HG02642 (cell line): ENCODE results near the gene CACNA1A.
"Not testable (repeated sequence)": the region's sequence is repeated elsewhere in the genome, so short reads cannot be mapped to it uniquely, and the experiment has no call there.

ENCODE experiments used
- ATAC-seq: cut with Tn5 transposase; IDR thresholded peaks from one replicate; pipeline ENCODE4 v1.9.1; 2021; ENCODE audit warnings: mild to moderate bottlenecking; ENCODE audit not compliant: unreplicated experiment, poor library complexity

CACNA1A gene

DNA sequence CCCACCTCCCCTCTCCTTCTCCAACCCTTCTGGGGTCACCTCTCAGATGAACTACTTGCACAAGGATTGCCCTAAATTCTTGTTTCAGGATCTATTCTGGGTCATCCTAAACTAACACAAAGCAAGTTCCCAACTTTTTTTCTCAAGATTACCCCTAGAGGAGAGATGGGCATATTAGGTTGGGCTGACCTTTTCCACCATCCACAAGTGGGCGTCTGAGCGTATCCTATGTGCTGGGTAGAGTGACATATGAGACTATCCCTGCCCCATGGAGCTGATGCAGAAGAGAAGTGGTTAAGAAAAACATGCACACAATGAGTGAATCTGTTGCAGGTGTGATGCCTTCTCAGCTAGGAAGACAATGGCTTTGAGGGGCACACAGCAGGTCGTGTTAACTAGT lies 132.7 kb downstream of the CACNA1A start:
- no peak for ATAC-seq

DNA sequence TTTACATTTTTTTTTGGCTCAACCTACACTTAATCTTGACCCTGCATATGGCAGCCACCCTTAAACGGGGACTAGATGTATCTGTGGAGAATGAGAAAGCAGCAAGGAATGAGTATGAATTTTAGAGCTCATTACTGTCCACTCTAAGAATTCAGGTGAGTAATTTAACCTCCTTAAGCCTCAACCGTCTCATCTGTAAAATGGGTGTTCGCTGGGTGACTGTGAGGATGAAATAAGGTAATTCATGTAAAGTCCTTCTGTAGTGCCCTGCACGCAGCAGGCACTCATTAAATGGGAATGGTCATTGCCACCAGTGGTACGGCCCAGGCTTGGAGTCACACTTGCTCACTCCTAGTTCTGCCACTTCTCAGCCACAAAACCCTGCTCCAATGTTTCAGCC lies 135.3 kb downstream of the CACNA1A start:
- no peak for ATAC-seq

DNA sequence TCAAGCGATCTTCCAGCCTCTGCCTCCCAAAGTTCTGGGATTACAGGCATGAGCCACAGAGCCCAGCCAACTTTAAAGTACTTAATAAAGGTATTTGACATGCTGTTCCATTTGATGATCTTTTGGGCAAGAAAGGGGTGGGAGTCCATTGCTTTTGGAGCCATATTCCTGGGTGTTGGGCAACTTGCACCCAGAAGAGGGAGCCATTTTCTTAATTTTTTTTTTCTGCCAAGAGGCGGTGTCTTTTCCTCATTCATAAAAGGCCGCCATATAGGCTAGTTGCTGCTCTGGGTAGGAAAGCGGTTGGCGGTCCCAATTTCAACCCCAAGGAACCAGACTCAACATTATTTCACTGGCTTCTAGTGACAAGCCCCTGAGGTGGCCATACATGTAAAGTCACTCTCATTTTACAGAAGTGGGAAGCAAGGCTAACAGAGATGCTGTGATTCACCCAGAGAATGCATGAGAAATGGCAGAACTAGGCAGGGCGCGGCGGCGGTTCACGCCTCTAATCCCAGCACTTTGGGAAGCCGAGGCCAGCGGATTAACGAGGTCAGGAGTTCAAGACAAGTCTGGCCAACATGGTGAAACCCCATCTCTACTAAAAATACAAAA lies 139.6 kb downstream of the CACNA1A start:
- ATAC-seq = no peak

DNA sequence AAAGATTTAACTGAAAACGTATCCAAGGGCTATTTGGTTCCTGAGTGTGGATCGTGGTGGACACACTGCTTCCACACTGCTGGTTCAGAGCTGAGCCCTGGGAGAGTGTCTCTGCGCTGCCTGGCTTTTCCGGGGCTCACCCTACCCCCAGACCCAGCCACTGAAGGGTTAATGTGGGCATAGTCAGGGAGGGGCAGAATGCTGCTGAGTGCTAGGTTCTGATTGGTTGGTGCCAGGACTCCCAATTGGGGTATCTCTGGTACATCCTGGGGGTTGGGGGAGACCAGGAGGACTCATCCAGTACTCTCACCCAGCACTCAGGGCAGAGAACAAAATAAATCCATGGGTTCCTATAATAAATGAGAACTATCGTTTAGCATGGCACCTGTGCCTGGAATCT lies 142.3 kb downstream of the CACNA1A start:
- no peak for ATAC-seq

DNA sequence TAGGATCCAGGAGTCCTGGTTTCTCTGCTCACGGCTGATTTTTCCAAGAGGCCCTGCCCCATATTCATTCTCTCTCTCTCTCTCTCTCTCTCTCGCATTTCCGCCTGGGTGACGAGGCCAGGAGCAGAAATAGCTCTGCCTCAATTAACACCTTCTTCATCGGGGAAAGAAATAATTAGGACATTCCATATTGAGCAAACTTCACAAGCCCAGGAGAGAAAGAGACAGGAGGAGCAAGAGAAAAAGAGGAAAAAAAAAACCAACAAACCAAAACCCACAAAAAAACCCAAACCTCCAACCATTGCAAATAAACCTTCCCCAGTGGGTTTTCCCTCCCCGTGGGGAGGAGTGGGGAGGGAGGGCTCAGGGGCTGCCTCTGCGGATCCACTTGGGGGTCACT lies 143.0 kb downstream of the CACNA1A start:
- no peak for ATAC-seq

DNA sequence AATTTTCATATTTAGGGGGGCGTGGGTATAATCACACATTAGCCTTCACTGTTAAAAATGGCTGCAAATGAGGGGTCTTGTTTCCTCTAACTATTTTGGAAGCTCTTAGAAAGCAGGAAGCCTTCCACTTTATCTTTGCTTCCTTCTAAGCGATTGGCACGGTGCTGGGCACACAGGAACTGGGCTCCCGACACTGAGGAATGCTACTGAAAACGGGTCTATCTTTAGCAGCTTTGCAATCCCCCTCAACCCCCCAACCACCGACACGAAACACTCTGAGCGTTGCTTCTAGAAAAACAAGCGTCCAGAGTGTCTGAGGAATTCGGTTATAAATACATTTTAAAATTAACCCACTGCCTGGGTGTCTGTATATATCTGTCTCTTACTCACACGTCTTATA lies 143.6 kb downstream of the CACNA1A start:
- ATAC-seq = no peak

DNA sequence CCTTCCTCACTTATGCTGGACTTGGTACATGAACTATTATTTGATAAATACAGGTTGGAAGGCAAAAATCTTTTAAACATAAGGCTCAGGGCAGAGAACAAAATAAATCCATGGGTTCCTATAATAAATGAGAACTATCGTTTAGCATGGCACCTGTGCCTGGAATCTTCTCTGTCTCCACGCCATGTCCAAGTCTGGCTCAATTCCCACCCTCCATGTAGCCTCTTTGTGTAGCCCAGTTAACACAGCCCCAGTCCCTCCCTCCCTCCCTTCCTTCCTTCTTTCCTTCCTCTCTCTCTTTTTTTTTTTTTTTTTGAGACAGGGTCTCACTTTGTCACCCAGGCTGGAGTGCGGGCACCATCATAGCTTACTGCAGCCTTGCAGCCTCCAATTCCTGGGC lies 144.6 kb downstream of the CACNA1A start:
- ATAC-seq = not testable (repeated sequence)

DNA sequence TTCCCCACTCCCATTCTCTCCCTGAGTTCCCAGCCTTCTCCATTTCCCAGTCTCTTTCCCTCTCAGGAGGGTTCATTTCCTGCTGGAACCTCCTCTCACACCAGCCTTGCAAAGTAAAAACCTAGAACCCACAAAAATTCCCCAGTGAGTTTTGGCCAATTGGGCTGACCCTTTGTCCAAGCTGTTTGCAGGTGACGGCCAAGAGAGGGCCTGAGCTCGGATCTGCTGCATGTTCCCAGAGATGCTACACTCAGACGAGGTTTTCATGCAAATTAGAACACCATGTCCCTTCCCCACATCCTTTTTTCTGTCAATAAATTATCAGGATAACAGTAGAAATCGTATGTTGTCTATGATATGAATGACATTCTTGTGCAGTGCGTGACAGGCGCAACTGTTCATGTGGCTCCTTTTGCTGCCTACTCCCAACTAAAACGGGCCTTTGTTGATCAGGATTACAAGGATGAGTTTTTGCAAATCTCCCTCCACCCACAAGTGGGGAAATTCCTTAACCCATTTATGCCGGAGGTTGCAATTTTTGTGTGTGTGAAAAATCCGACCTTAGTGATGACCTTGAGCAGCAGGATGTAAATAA lies 149.5 kb downstream of the CACNA1A start:
- ATAC-seq = no peak

DNA sequence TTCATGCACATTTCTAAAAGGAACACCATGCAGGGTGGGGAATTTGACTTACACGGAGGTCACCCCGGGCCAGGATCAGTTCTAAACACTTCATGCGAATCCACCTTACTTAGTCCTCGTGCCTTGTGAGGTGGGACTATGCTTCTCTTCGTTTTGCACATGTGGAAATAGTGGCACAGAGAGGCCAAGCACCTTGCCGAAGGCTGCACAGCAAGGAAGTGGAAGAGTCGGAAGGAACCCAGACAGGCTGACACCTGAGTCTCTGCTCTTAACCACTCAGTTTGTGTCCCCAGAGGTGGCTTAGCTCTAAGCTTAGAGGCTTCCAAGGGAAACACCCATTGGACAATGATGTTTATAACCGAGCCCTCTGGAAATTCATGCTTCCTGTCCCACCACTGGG lies 150.1 kb downstream of the CACNA1A start:
- no peak for ATAC-seq

DNA sequence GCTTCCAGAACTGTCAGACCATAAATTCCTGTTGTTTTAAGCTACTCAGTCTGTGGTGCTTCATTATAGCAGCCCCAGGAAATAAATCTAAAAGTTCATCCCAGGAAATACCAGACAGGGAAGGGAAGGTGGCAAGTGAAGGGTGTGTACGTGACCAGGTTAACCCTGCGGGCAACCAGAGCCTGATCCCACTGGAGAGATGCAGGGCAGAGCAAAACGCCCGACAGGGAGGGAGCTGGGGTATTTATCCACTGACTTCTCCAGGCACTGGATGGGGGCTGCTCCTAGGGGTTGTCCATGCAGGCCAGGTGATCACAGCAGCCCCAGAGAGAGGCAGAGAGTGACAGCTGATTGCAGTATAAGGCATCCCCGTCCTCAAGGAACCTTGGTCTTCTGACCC lies 150.9 kb downstream of the CACNA1A start:
- no peak for ATAC-seq

DNA sequence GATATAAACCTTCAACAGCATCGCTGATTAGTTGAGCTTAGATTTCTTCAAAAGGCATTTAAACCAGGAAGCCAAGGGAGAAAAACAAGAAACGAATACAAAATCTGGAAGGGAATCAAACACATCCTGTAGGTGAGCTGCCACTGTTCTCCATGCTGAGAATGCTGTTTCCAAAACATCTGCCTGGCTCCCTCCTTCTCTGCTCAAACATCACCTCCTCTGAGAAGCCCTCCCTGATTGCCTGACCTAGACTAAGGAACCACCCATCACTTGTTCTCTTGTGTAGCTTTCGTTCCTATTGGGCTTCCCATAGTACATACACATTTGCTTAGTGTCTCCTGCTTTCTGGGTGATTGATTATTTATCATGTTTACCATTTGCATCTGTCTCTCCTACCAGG lies 152.7 kb downstream of the CACNA1A start:
- ATAC-seq = no peak

DNA sequence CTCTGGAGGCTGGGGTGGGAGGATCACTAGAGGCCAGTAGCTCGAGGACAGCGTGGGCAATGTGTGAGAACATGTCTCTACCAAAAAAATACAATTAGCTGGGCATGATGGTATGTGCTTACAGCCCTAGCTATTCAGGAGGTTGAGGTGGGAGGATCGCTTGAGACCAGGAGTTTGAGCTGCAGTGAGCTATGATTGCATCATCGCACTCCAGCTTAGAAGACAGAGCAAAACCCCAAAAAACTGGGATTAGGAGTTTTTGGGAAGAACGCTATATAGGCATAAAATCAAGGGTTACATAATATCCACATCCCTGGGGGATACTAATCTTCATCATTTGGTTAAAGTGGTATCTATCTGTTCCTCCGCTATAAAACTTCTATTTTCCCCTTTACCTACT lies 155.5 kb downstream of the CACNA1A start:
- ATAC-seq = no peak

DNA sequence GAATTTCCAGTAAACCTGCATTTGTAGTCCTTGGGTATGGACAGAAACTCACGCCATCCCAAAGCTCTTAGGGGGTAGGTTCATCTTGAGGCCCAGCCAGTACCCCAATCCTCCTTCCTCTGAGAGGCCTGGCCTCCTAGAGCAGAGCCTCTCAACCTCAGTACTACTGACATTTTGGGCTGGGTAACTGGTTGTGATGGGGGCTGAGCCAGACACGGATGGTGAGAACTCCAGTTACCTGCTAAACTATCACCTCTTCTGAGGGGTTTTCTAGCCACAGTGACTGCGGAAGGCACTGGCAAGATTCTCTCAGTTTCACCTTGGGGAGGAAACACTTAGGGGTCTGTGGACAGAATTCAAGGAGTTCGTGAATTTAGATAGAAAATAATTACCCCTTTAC lies 156.2 kb downstream of the CACNA1A start:
- ATAC-seq = no peak

DNA sequence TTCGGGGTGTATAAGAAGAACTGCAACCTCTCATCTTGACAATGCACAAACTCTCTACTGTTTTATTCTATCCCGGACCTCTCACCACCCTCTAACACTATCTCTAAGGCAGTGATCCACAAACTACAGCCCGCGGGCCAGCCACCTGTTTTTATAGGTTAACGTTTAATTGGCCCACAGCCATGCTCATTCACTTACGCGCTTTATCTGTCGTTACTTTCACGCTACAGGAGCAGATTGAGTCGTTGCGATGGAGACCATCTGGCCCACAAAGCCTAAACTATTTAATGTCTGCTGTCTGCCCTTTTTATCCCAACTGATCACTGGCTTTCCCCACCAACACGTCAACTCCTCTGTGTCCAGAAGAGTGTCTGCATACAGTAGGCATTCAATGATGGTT lies 158.9 kb downstream of the CACNA1A start:
- ATAC-seq = no peak

DNA sequence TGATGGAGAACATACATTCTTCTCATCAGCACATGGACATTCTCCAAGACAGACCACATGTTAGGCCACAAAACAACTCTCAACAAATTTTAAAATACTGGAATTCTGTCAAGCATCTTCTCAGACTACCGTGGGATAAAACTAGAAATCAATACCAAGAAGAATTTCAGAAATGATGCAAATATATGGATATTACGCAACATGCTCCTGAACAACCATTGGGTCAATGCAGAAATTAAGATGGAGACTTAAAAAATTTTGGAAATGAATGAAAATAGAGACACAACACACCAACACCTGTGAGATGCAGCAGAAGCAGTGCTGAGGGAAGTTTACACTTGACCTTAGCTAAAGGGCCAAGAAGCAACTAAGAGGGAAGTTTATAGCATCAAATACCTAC lies 162.8 kb downstream of the CACNA1A start:
- ATAC-seq = no peak

DNA sequence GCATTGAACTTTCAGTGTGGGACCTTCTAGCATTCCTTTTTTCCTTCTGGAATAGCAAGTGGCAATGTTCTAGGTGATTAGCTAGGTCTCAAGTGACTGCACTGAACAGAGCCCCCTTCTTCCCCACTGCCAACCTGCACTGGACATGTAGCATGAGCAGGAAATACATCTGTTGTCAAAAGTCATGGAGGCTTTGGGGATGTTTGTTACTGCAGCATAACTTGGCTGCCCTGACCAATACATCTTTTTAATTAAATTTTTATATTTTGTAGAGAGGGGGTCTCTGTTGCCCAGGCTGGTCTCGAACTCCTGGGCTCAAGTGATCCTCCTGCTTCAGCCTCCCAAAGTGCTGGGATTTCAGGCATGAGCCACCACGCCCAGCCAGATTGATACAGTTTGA lies 163.6 kb downstream of the CACNA1A start:
- ATAC-seq = no peak

DNA sequence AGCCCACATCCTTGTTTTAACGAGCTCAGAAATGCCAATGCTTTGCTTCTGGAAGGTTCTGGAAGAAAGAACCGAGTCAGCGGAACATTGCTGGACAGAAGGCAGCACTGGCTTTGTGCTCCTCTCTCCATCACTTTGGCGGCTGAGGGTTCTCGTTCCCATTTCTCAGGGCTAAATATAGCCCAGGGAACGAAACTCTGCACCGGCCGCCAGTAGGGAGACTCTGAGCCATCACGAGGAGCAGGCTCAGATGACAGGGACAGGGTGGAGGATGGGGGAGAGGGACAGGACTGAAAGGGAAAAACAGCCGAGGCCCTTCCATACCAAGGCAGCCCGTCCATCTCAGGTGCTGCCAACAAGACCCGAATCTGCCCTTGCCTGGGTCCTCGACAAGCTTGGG lies 166.4 kb downstream of the CACNA1A start:
- no peak for ATAC-seq

DNA sequence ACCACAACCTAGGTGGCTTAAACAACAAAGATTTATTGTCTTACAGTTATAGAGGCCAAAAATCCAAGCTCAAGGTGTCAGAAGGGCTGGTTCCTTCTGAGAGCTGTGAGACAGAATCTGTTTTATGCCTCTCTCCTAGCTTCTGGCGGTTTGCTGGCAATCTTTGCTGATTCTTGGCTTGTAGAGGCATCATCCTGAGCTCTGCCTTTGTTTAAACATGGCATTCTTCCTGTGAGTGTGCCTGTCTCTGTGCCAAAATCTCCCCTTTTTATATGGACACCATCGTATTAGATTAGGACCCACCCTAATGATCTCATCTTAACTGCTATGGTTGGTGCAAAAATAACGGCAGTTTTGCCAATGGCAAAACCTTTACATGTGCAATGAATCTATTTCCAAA lies 169.1 kb downstream of the CACNA1A start:
- ATAC-seq = no peak

DNA sequence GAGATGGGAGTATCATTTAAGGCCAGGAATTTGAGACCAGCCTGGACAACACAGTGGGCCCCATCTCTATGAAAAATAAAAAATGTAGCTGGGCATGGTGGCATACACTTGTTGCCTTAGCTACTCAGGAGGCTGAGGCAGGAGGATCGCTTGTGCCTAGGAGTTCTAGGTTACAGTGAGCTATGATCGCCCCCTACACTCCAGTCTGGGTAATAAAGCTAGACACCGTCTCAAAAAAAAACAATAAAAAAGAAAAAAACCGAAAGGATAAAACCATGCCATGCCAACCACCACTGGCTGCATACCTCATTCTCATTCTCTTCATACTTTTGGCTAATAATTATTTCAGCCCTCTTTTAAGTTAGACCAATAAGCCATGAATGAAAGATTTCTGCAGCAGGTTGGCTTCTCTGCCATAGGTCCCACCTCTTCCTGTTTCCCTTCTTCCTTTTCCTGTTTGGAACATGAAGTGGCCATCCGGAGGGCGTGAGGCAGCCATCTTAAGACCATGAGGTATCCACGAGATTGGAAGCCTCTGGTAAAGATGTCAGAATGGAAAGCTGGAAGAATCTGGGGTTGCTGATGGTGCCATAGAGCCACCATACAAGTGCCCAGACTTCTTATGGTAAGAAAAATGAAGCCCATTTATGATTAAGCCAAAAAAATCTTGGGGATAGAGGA lies 171.3 kb downstream of the CACNA1A start:
- no peak for ATAC-seq

DNA sequence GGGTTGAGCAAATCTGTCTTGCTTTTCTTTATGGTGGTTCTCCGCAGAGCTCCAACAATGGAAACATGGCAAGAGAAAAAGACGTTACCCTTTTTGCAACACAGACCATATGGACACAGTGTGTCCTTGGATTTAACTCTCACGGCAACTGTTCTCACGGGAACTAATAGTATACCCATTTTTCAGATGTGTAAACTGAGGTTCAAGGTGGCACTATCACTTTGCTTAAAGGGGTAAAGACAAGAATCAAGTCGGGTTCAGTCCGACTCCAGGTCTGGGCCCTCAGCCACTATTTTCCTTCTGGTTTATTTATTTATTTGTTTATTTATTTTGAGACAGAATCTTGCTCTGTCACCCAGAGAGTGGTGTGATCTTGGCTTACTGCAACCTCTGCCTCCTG lies 176.0 kb downstream of the CACNA1A start:
- ATAC-seq = no peak

DNA sequence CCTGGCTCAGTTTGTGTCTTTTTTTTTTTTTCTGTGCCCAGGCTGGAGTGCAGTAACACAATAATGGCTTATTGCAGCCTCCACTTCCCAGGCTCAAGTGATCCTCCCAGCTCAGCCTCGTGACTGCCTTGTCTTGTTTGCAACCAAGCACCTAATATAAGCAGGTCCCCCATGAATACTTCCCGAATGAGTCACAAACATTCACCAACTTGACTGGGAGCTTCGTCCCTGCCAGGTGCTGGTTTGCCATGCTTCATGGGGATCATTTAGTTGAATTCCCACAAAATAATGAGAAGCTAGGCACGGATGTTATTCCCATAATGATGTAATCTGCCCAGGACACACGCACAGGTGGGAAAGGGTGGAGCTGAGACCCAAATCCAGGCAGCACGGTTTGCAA lies 176.5 kb downstream of the CACNA1A start:
- ATAC-seq = no peak

DNA sequence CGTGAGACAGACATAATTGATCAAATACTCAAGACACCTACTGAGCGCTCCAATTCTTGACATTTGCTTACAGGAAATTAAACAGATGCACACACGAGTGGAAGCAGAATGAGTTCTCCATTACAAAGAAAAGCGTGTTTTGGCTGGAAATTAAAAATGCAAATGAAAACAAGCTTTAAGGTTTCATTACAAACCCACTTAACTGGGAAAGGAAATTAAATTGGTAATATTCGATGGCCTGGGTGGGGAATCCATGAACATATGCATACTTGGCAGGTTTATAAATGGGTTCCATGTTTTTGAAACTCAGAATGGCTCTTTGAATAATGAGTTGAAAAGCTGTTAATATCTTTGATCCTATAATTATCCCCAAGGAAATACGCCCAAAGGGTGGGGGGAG lies 178.0 kb downstream of the CACNA1A start:
- ATAC-seq = no peak
